IPS-NIHi11 (cell line): ENCODE data around the gene RBM33.
"Not testable (repeated sequence)": the region's sequence is repeated elsewhere in the genome, so short reads cannot be mapped to it uniquely, and the experiment has no call there.

Source experiments
- DNase-seq: peaks from one replicate; pipeline ENCODE4 v3.0.0; 2012; ENCODE audit warnings: mixed read lengths, low spot score

The RBM33 gene

DNA sequence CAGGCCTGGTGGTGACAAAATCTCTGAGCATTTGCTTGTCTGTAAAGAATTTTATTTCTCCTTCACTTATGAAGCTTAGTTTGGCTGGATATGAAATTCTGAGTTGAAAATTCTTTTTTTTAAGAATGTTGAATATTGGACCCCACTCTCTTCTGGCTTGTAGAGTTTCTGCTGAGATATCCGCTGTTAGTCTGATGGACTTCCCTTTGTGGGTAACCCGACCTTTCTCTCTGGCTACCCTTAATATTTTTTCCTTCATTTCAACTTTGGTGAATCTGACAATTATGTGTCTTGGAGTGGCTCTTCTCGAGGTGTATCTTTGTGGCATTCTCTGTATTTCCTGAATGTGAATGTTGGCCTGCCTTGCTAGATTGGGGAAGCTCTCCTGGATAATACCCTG lies 46.2 kb downstream of the RBM33 start:
- DNase-seq = not testable (repeated sequence)

DNA sequence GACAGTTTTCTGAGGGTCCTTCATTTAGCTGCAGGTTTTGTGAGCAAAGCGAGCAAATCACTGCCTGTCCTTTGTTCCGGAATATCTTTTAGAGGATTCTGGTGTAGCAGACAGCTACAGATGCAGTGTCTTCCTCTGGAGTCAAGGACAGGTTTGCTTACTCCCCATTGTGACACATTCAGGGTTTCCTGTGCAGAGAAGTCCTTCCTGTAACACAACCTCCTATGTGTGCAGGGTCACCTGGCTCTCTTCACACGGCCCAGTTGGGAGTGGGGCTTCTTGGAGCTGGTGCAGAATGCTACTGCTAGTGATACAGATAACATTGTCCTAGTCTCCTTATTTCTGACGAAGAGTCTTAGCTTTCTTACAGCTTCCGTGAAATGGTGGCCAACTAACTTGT lies 47.9 kb downstream of the RBM33 start:
- DNase-seq = peak; percentile 29

DNA sequence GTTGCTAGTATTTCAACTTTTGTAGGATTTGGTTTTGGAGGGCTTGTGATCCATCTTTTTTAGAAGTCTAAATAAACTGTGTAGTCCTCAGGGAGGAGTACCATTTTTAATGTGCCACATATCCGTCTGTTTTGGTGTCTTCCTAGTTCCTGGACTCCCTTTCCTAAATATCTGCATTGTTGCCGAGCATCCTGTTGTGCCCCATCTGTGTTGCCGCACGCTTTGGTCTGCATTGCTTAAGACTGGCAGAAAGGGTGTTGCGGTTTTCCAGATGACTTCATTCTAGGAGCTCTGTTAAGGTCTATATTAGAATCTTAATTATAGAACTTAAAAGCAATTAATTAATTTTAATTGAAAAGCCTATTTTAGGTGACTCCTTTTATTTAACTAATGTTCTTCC lies 49.4 kb downstream of the RBM33 start:
- no peak for DNase-seq

DNA sequence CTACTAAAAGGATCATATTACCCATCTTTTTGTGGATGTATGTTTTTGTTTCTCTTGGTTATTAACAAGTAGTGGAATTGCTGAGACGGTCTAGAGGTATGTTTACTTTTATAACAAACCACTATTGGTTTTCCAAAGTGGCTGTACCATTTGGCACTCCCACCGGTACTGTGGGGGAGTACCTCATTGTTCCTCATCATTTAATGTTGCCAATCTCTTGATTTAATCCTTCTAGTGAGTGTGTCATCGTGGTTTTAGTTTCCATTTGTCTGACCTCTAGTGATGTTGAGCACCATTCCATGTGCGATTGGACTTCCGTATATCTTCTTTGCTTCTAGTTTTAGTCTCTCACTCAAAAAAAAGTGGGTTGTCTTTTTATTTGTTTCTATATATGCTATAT lies 50.4 kb downstream of the RBM33 start:
- no peak for DNase-seq

DNA sequence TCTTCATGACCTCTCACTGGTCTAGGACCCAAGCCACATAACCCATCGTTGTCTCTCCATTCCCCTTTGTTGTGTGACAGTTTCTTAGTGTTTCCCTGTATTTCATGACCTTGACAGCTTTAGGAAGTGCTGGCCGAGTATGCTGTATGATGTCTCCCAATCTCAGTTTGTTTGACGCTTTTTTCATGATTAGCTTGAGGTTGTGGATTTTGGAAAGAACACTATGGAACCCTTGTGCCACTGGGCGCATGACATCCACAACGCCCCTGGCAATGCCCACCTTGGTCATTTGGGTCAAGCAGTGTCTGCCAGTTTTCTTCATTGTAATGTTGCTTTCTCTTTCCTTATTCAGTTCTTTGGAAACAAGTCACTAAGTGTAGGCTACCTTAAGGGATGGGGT lies 52.3 kb downstream of the RBM33 start:
- DNase-seq = no peak

DNA sequence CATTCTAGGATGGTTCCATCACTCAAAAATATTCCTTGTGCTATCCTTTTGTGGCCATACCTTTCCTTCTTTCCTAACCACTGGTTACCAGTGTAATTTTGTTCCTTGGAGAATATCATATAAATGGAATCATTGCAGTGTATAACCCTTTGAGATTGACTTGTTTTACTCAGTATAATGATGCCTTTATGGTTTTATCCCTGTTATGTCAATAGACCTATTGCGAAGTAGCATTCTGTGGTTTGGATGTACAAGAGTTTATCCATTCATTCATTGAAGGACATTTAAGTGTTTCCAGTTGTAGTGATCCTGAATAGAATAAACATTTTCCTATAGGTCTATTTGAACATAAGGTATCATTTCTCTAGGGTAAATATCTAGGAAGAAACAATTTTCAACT lies 54.2 kb downstream of the RBM33 start:
- DNase-seq = no peak

DNA sequence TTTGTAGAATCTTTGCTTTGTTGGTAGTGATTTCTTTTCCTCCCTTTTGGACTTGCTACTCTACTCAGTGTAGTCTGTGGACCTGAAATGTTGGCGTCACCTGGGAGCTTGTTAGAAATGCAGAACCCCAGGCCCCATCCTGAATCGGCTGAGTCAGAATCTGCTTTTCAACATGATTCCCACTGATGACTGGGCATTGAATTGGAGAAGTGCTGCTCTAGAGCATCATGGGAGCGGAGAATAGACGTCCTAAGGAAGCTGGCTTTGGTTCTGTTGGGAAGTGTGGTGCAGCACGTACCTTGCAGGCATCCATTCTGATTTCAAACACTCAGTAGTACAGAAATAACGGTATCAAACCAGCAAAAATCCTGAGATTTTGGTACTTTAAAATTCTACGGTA lies 54.7 kb downstream of the RBM33 start:
- DNase-seq = no peak

DNA sequence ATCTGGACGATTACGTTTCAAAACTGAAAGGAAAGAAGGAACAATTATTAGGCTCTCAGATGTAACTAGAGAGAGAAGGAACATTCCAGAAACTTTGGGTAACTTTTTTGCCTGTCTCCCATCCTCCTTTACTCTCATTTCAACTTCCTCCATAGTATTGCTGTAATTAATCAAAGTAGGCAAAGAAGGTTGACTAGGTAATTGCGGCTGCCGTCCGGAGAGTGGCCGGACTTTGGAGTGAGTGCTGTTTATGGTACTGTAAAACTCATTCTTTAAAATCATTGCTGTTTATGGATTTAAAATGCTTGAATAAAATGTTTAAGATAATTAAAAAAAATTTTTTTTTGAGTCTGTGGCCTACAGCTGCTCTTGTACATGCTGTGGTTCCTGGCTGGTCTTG lies 56.4 kb downstream of the RBM33 start:
- DNase-seq = no peak

DNA sequence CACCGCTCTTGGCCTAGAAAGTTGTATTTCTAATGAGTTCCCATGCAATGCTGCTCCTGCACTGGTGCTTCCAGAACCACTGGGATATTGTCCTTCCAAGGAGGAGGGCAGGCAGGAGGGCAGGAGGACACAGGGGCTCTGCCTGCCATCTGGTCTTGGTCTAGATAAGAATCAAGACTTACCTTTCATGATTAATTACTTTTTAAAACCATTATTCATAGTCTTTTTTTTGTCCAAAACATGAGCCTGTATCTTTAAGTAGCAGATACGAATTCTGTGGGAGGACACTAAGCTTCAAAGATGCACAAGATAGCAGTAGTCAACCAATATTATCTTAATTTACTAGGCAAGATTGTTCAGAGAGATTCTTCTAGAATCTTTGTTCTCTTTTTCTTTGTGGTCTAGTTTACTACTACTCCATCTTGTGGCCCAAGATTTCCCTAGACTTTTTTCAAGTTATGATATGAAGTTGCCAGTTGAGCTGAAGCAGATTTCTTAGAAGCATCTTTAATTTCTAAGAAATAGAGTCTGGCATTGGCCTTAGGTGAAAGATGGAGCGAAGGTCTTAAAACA lies 57.6 kb downstream of the RBM33 start:
- DNase-seq = no peak

DNA sequence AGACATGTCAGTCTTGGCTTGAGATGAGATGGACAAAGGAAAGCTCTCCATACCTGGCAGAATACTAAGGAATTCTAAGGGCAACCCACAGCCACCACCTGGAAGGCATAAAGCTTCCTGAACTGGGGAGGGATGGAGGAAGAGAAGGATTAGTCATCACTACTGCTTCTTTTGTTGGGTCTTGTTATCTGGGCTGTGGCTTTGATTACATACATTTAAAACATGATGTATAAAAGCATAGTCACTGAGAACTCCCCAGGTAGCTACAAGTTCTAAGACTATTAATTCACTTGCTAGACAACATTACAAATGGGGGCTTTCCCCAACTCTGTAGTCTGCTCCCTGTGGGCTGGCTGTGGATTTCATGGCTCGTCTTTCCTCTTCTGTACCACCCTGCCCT lies 58.2 kb downstream of the RBM33 start:
- no peak for DNase-seq

DNA sequence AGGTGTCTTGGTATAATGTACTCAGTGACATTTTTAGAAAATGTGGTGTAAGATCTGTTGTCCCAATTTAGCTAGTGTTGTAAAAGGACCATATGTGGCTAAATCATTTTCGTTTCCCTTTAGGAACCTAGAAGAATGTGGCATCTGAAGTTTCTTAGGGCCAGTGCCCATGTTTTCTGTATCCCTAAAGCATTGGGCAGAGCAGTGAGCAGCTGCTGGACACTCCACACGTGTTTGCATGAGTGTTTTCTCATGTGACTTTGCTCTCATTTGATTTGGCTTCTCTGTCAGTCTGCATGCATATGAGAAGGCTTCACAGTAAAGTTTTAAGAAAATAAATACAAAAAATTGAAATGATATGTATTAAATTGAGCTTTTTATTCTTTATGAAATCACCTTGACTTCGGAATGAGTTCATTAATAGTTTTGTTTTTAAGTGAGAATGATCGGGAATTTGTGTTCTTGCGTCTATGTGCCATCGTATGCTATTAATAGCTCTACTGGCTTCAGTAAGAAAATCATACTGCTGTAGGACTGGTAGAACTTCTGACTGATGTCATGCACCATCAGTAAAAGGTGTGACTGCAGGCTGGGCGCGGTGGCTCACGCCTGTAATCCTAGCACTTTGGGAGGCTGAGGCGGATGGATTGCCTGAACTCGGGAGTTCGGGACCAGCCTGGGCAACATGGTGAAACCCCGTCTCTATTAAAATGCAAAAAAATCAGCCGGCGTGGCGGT lies 61.3 kb downstream of the RBM33 start:
- DNase-seq = no peak

DNA sequence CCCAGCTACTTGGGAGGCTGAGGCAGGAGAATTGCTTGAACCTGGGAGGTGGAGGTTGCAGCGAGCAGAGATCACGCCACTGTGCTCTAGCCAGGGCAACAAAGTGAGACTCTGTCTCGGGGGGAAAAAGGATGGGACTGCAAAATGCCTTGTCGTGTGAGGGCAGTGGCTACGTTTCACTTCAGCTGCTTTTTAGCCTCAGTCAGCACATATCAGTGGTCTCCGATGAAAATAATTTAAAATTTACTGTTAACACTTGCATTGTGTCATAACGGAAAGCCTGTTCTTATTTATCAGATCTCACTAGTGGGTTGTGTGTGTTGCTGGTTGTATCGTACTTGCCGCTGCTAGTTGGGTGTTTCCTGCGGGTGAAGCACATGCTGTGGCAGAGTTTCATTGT lies 61.9 kb downstream of the RBM33 start:
- DNase-seq = no peak

DNA sequence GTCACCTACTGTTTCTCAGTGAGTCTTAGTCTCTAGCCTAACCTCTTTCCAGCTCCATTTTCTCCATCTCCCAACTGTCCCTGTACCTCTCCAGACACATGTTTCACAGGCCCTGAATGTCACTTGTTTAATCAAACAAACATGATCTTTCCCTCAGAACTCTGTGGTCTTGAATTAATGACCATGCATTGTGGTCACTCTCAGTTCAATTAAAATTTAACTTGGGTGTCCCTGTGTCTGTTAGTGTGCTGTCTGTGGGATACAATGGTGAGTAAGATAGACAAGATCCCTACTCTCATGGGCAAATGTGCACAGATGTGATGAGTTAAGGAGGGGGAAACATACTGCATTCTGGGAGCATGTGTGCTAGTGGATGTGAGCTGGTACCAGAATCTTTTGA lies 65.0 kb downstream of the RBM33 start:
- no peak for DNase-seq

DNA sequence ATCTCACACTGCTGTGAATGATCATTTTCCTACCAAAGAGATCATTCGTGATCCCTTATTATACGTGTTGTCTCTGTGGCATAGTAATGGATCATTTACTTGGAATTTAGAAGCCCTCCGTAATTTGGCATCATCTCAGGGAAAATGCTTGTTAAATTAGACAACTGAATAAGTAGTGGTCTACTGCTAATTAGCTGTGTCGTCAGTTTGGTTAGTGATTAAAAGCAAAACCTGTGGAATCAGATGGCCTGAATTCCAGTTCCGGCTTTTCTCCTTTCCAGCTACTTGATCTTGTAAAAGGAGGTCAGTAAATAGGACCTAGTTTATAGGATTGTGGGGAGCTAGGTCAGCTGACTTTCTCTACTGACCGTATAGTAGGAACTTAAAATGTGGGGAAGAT lies 65.6 kb downstream of the RBM33 start:
- no peak for DNase-seq

DNA sequence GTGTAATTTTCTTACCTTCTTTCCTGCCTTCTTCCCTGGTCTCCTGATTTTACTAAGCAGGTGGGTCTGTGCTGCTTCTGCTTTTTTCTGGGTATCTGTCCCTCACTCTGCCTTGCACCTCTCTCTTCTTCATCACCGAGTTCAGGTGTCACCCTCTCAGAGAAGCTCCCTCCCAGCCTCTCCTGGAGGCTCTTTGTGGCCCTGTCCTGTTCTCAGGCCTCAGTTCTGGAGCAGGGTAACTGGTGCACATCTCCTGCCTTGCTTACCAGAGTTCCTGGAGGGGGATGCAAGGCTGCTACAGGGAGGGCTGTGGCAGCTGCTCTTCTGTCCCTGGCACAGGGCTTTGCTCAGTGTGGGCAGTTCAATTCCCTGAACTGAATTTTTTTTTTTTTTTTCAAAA lies 66.1 kb downstream of the RBM33 start:
- DNase-seq = no peak

DNA sequence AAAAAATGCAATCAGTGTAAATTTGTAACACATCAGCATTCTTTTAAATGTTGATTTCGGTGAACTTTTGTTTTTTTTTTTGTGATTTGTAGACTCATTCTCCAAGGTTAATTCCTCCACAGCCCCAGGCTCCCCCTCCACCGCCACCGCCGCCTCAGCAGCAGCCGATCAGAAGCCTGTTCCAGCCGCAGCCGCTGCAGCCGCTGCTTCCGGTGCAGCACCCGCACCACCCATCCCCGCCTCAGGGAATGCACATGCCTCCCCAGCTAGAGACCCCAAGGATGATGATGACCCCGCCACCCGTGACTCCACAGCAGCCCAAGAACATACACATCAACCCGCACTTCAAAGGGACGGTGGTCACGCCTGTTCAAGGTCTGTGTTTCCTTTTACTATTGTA lies 66.6 kb downstream of the RBM33 start:
- DNase-seq = no peak

DNA sequence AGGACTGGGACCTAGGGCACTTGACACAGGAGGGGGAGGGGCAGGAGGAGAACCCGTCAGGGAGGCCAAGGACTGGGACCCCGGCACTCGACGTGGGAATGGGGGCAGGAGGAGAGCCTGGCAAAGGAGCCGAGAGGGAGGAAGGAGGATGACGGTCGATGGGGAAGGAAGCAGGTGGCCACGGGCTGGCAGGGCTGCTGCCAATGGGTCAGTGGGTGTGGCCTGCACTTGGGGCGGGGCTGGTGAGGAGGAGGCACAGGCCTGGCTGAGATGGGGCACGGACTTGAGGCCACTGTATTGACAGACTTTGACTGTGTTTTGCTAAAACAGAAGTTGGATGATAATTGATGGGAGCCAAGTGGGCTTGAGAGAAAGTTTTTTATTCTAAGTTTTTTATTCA lies 68.9 kb downstream of the RBM33 start:
- peak; percentile 49 for DNase-seq

DNA sequence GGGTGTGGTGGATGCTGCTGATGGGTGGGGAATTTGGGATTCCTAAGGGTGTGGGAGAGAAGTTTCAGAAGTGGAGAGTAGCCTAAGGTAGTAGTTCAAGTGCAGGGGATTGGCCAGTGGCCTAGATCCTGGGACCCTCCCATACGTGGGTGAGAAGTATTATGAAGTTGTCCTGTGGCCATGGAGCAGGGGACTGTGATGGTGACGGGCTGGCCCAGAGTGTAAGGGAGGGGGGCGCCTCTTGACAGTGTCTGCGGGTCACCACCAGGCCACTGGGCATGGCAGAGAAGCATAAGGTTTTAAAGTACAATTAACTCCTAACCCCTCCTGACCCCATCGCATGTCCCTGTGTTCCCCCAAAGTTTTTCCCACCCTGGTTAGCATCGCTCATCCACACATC lies 70.2 kb downstream of the RBM33 start:
- no peak for DNase-seq

DNA sequence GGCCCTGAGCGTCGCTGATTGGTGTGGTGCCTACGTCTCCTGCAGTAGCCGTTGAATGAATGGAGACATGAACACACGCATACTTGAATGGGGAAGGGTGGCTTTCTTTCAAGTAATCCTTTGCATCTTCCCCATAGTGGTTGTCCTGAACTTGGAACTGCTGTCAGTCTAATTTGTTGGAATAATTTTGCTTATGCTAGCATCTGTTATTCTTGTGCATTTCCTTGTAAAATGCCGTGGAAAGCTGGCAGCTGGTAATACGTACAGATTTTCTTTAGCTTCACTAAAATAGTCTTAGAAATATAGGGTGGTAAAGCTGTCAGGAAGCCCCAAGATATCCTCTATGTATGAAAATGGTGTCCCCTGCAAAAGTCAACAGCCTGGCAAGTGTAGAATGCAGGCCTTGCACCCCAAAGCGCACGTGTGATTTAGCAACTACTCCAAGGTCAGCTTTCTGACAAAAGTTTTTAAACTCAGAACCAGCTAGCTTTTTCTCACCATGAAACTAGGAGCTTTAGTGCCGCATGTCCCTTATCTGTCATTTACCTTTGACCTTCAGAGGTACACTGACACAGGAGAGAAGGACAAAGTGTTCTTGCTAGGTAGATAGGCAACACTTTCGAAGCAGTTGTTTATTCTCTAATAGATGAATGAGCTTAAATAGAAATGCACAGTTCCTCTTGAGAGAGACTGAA lies 70.8 kb downstream of the RBM33 start:
- no peak for DNase-seq

DNA sequence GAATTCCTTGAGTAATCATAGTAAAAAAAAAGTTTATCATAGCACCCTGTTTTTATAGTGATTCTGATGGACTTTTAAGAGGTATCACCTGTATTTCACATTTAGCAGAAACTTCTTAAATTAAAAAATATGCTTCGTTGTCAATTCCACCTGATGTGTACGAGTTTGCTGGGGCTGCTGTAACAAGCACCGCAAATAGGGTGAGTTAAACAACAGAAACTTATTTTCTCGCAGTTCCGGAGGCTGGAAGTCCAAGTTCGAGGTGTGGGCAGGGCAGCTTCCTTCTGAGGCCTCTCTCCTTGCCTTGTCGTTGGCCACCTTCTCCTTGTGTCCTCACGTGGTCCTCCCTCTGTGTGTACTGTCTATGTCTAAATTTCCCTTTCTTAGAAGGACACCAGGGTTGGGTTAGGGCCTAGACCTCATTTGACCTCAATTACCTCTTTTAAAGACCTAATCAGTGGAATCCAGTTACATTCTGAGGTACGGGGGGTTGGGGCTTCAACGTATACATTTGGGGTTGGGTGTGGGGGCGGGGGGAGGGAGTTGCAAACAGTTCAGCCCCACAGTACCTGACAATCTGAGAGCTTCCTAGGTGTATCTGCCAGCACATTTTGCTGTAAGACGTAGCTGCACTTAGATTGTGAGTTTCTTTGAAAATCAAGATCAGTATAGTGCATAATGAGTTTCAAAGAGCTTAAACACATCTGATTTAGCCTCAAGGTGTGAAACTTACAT lies 72.7 kb downstream of the RBM33 start:
- no peak for DNase-seq

DNA sequence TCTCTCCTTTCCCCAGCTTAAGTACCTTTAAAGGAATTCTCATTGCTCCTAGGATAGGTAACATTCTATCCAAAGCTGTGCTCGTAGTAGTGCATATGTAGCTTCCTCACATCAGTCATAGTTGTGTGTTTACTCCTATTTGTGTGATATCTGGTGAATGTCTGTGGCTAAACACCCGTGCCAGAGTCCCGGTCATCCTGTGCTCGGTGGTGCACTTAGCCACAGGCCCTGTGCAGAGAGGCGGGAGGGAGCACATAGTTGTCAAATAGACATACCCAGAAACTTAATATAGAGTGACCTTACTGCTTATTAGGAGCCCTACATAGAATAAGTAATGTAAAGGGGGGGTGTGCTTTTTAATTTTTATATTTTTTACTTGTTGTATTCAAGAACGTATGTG lies 76.6 kb downstream of the RBM33 start:
- DNase-seq = no peak

DNA sequence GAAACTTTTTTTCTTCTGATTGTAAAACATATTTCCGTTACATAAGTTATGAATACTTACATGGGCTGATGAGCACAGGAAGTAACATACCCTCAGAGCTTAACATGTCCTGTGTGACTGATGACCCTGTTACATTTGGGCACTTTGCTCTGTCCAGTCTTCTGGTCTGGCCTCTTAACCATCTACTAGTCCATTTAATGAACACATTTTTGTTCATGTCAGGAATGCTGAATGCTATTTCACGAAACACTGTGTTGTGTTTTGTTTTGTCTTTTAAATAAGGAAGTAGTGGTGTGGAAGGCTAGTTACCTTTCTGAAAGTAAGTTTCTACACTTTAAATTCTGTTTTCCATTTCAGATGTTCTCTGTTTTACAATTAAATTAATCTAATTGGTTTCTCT lies 77.7 kb downstream of the RBM33 start:
- DNase-seq = no peak

DNA sequence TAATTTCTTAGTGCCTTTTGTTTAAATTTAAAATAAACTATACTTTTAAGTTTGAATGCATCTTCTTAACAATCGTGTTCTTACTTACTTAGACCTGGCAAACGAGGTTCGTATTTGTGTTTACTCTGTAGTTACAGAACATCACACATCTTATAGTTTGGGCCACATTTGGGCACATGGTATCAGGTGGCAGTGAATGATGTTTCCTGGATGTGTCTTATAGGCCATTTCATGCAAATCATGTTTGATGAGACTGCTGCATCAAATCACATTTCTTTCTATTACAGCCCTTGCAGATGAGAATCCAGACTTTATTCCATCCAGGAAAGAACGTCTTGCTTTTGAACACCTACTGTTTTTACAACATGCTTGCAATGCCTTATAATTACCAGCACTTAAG lies 78.5 kb downstream of the RBM33 start:
- no peak for DNase-seq
